ENCODE data around the gene FAM114A1.
"Not testable (repeated sequence)": the region's sequence is repeated elsewhere in the genome, so short reads cannot be mapped to it uniquely, and the experiment has no call there.

The FAM114A1 gene

GRCh38 chr4:38904090-38904666 lies 36.6 kb downstream of the FAM114A1 start:
- DNase-seq (ENCODE audit: low read depth) = no peak

DNA sequence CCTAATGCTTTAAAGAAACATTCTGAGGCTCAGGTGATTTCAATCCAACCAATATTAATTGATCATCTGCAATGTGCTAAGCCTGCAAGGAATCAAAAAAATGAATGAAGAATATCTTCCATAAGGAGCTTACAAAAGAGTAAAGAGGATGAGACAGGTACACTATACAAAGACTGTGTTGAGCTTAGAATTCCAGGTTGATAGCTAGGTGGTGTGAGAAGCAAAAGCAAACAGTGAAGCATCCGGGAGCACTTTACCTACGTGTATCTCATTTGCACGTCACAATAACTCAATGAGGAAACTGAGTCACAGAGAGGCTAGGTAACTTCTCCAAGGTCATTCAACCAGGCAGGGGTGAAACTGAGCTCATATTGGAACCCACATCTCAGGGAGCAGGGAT lies 37.1 kb downstream of the FAM114A1 start:
- no peak for DNase-seq (ENCODE audit: low read depth)

GRCh38 chr4:38905652-38906385 lies 38.2 kb downstream of the FAM114A1 start:
- no peak for DNase-seq (ENCODE audit: low read depth)

- DNase-seq (ENCODE audit: low read depth) = no peak
These were observed 40.2 kb downstream of the FAM114A1 start for GRCh38 chr4:38907696-38908270.

DNA sequence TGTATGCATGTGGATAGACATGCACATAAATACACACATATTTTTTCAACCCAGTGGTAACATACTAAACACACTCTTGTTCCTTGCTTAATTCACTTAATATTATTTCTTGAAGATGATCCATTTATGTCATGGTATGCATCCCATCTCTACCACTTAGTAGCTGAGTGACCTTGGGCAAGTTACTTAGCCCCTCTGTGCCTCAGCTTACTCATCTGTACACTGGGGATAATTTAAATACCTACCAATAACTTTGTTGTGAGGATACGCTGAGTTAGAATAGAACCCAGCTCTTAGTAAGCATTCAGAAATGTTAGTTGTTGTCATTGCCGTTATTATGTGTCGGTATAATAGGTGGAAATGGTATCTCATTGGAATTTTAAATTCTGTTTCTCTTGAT lies 41.4 kb downstream of the FAM114A1 start:
- DNase-seq (ENCODE audit: low read depth) = no peak

DNA sequence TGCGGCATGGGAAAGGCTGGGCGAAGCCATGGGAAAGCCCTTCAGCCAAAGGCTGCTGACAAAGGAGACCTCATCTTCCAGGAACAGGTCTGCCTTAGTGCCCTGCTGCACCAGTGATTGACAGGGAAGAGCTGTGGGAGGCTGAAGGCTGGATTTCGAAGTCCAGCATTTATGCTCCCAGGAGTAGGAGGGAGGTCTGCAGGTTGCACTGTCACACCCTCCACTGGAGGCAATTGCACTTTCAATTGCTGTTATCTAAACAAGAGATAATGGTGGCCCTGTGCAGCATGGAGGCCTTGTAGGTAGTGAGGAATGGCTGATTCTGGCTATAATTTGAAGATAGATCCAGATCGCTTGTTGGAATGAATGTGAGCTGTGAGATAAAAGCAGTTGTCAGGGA lies 43.7 kb downstream of the FAM114A1 start:
- DNase-seq (ENCODE audit: low read depth) = no peak

- DNase-seq (ENCODE audit: low read depth) = no peak
These were observed 47.2 kb downstream of the FAM114A1 start for GRCh38 chr4:38914854-38915253.

DNA sequence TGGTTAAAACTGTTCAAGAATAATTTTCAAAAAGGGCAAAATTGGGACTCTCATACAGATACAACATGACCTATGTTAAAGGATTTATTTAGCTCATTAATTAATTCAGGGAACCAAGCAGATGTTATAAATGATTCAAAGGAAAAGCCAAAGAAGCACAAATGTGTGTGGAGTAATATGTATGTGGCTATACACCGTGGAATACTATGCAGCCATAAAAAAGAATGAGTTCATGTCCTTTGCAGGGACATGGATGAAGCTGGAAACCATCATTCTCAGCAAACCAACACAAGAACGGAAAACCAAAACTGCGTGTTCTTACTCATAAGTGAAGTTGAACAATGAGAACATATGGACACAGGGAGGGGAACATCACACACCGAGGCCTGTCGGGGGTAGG lies 48.7 kb downstream of the FAM114A1 start:
- not testable (repeated sequence) for DNase-seq (ENCODE audit: low read depth)

- DNase-seq (ENCODE audit: low read depth) = no peak
These were observed 49.9 kb downstream of the FAM114A1 start for GRCh38 chr4:38917481-38918025.

GRCh38 chr4:38919494-38919893 lies 51.9 kb downstream of the FAM114A1 start:
- DNase-seq (ENCODE audit: low read depth) = no peak

GRCh38 chr4:38920186-38920585 lies 52.6 kb downstream of the FAM114A1 start:
- no peak for DNase-seq (ENCODE audit: low read depth)

- no peak for DNase-seq (ENCODE audit: low read depth)
These were observed 53.1 kb downstream of the FAM114A1 start for GRCh38 chr4:38920677-38921076.

- DNase-seq (ENCODE audit: low read depth) = no peak
These were observed 53.5 kb downstream of the FAM114A1 start for GRCh38 chr4:38921151-38921550.

DNA sequence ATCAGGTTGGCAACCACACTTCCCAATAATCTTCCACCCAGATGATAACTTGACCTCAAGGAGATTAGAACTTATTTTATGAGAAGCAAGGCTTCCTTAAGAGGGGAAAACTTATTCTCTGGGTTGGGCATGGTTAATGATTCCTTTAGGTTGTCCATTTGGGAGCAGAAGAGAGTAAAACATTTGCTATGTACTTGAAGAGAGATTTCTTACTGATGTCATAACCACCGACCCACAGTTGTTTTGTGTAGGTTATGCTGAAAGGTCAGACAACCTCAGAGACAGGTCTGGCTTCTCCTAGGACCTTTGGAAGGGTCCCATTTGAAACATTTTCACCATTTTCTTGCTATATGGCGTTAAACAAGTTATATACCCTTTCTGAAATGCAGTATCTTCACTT lies 56.1 kb downstream of the FAM114A1 start:
- no peak for DNase-seq (ENCODE audit: low read depth)

DNA sequence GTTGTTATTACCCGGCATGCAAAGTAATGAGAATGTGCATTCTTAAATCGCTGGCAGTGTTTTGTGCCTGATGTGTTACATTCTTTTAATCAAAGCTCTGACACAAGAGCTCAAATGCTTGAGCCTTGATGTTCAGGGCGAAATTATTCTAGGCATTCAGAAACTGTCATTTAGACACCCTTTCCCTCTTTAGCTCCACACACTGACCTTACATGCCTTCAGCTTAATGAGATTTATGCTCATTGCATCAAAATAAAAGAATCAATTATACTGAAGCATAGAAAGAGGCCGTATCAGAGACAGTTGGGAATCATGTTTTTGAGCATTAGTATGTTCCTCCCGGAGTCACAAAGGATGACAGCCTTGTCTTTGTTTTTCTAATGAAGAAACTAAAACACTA lies 56.7 kb downstream of the FAM114A1 start:
- no peak for DNase-seq (ENCODE audit: low read depth)

- DNase-seq (ENCODE audit: low read depth) = no peak
These were observed 58.1 kb downstream of the FAM114A1 start for GRCh38 chr4:38925492-38926413.

GRCh38 chr4:38926896-38927295 lies 59.3 kb downstream of the FAM114A1 start:
- no peak for DNase-seq (ENCODE audit: low read depth)

GRCh38 chr4:38928568-38928967 lies 61.0 kb downstream of the FAM114A1 start:
- no peak for DNase-seq (ENCODE audit: low read depth)

DNA sequence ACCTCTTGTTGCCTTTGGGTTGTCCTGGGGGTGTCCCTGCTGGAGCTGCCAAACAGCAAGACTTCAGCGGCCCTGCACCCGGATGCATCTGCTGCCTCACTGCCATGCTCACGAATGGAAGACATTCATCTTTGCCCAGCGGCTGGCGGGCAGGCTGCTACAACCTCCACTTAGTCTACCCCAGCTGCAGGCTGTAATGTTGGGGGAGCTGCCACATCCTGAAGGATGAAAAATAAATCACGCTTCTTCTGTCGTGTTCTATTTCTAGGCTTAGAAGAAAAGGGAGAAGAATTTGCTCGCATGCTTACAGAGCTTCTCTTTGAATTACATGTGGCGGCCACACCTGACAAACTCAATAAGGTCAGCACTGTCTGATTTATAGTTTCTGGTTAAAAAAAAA lies 61.4 kb downstream of the FAM114A1 start:
- no peak for DNase-seq (ENCODE audit: low read depth)

DNA sequence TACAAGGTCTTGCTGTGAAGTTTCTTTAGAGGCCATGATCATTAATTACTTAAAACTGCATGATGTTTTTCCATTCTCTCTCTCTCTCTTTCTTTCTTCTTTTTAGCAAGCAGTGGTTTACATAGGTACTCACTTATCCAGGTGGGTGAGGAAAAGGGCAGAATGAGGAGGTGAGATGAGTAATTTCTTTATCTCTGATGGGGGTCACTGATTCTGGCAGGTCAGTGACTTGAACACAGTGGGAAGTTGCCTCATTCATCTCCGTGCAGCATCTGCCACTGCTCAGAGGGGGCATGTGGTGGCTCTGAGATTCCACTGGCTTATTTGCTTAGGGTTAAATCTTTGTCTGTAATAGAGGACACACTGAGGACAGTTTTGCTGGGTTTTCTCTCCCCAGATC lies 62.6 kb downstream of the FAM114A1 start:
- DNase-seq (ENCODE audit: low read depth) = no peak

GRCh38 chr4:38930707-38931106 lies 63.1 kb downstream of the FAM114A1 start:
- DNase-seq (ENCODE audit: low read depth) = no peak

- DNase-seq (ENCODE audit: low read depth) = no peak
These were observed 63.5 kb downstream of the FAM114A1 start for GRCh38 chr4:38931125-38931524.
